A673 (cell line): Measurements from ENCODE around the gene NREP. TPM values are rescaled to one million over a fixed set of nuclear protein-coding genes. Genes with fewer than 3 reads are reported as not detected.

ENCODE experiments used
- BruUV-seq: library from RNA; stranded (reverse); fragments of 400-500 nt; replicated peaks from 2 replicates; lab custom pipeline; 2021; lab: Mats Ljungman, UMichigan
- CTCF ChIA-PET: fragments of 300-600 bp; sonication (Branson Sonifier 250); formaldehyde crosslinking; loops from one replicate; lab custom pipeline; 2022; ENCODE audit warnings: antibody characterized with exemption; lab: Charles Lee
- POLR2A ChIA-PET: fragments of 300-600 bp; sonication (Branson Sonifier 250); formaldehyde crosslinking; loops from one replicate; lab custom pipeline; 2022; ENCODE audit warnings: antibody characterized with exemption; ENCODE audit not compliant: low non-redundant PET; lab: Charles Lee
- DNase-seq: peaks from one replicate; pipeline ENCODE4 v3.0.0-alpha.2; 2015; ENCODE audit warnings: low spot score
- H3K27ac ChIP-seq: fragments of 200-600 bp; sonication (generic); 2 replicates; pipeline ENCODE4 v1.5.1; 2016; ENCODE audit warnings: mixed run types, low read depth, mild to moderate bottlenecking, mixed read lengths, antibody characterized with exemption, low read length; ENCODE audit not compliant: poor library complexity, severe bottlenecking
- H3K27me3 ChIP-seq: fragments of 200-600 bp; sonication (generic); replicated peaks from 2 replicates; pipeline ENCODE4 v1.6.1; 2017; ENCODE audit warnings: mixed run types, low read depth, mild to moderate bottlenecking, mixed read lengths, antibody characterized with exemption, low read length; ENCODE audit not compliant: insufficient read depth, poor library complexity
- H3K36me3 ChIP-seq: fragments of 200-600 bp; sonication (generic); 2 replicates; pipeline ENCODE4 v1.6.1; 2016; ENCODE audit warnings: mixed run types, mild to moderate bottlenecking, mixed read lengths, antibody characterized with exemption, low read length; ENCODE audit not compliant: insufficient read depth, poor library complexity, severe bottlenecking
- H3K4me1 ChIP-seq: fragments of 200-600 bp; sonication (generic); 2 replicates; pipeline ENCODE4 v1.6.1; 2017; ENCODE audit warnings: mixed run types, mild to moderate bottlenecking, mixed read lengths, antibody characterized with exemption, low read length; ENCODE audit not compliant: insufficient read depth, poor library complexity, severe bottlenecking
- H3K4me3 ChIP-seq: fragments of 200-600 bp; sonication (generic); 2 replicates; pipeline ENCODE4 v1.5.1; 2016; ENCODE audit warnings: low read depth, mixed run types, mild to moderate bottlenecking, mixed read lengths, low read length; ENCODE audit not compliant: poor library complexity, severe bottlenecking
- H3K9me3 ChIP-seq: fragments of 200-600 bp; sonication (generic); 2 replicates; pipeline ENCODE4 v1.6.1; 2016; ENCODE audit warnings: mixed run types, low read depth, mild to moderate bottlenecking, mixed read lengths, antibody characterized with exemption, low read length; ENCODE audit not compliant: poor library complexity, severe bottlenecking
- EZH2 ChIP-seq: fragments of 200-600 bp; sonication (generic); IDR thresholded peaks from 2 replicates; pipeline ENCODE4 v1.6.1; 2017; ENCODE audit warnings: borderline replicate concordance, low read depth, mild to moderate bottlenecking, mixed read lengths, antibody characterized with exemption, low read length; ENCODE audit not compliant: poor library complexity, severe bottlenecking
- intact Hi-C: fragments of 100-400 bp; cut with micrococcal nuclease; formaldehyde crosslinking; loops from one replicate; pipeline ENCODE4 v1.10.0; 2022; ENCODE audit not compliant: unreplicated experiment
- total RNA-seq: library from RNA; stranded (reverse); gene quantifications from 2 replicates; pipeline ENCODE4 v1.2.3, GENCODE V29; 2021
- TF ChIP-seq, protein P1 (sequence below): fragments of 300-800, 200-600 bp; sonication (generic); conservative IDR thresholded peaks from 2 replicates; pipeline ENCODE4 v1.5.1; 2017; ENCODE audit warnings: low read depth, mild to moderate bottlenecking, antibody characterized with exemption, low read length, moderate library complexity, mixed read lengths

The NREP gene
- total RNA-seq, 1 experiment from 2014 or later: 31.0 TPM

GRCh38 chr5:111805071-111805470 lies 48.1 kb upstream of the NREP start:
- Histone ChIP-seq H3K36me3 (no peaks in the 10 kb centered on the region), H3K4me1 (no peaks in the 10 kb centered on the region), H3K9me3 (no peaks in the 10 kb centered on the region), H3K4me3 (no peak overlapping the region), H3K27me3 (no peaks in the 10 kb centered on the region), H3K27ac (no peak overlapping the region)
- POLR2A ChIA-PET: no interaction called here
- no TSS peak for BruUV-seq
- no peak for TF ChIP-seq EZH2
- TF ChIP-seq, protein P1, sequence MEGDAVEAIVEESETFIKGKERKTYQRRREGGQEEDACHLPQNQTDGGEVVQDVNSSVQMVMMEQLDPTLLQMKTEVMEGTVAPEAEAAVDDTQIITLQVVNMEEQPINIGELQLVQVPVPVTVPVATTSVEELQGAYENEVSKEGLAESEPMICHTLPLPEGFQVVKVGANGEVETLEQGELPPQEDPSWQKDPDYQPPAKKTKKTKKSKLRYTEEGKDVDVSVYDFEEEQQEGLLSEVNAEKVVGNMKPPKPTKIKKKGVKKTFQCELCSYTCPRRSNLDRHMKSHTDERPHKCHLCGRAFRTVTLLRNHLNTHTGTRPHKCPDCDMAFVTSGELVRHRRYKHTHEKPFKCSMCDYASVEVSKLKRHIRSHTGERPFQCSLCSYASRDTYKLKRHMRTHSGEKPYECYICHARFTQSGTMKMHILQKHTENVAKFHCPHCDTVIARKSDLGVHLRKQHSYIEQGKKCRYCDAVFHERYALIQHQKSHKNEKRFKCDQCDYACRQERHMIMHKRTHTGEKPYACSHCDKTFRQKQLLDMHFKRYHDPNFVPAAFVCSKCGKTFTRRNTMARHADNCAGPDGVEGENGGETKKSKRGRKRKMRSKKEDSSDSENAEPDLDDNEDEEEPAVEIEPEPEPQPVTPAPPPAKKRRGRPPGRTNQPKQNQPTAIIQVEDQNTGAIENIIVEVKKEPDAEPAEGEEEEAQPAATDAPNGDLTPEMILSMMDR: no peak
- no peak for DNase-seq
- intact Hi-C loops: loop anchor here (10.0 kb wide), 1 partner anchor 1060 kb away; no protein-coding TSS in a partner anchor
- CTCF ChIA-PET: no interaction called here

GRCh38 chr5:111800351-111800750 lies 43.4 kb upstream of the NREP start:
- Histone ChIP-seq H3K27me3 (no peaks in the 10 kb centered on the region), H3K36me3 (no peaks in the 10 kb centered on the region), H3K9me3 (no peaks in the 10 kb centered on the region), H3K4me1 (no peaks in the 10 kb centered on the region), H3K27ac (no peak overlapping the region), H3K4me3 (no peak overlapping the region)
- ChIA-PET POLR2A (no interaction called here), CTCF (no interaction called here)
- no peak for TF ChIP-seq EZH2
- TF ChIP-seq, protein P1: no peak
- intact Hi-C loops: loop anchor here (10.0 kb wide), 1 partner anchor 1056 kb away; no protein-coding TSS in a partner anchor
- DNase-seq: no peak
- BruUV-seq: no TSS peak

DNA sequence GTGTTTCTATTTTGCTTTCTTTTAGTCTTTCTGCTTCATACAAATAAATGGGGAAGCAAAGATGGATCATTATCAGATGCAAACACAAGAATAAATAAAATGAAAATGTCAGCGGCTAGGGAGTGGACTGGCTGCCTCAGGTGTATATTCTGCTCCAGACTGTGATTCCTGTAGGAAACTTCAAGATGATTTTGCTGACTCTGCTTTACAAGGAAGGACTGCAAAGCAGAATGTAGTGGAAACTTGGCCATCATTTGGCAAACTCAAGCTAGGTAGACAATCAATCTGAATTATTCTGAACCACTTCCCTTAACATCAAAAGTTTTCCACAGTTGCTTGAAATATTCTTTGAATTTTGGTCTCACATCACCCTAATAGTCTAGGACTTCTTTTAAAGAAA lies 38.1 kb upstream of the NREP start:
- no peaks in the 10 kb centered on the region for H3K9me3 ChIP-seq
- no peak for TF ChIP-seq EZH2
- TF ChIP-seq, protein P1: no peak
- H3K27ac ChIP-seq: no peak overlapping the region
- intact Hi-C loops: no loop called here
- no TSS peak for BruUV-seq
- POLR2A ChIA-PET: no interaction called here
- no peaks in the 10 kb centered on the region for H3K27me3 ChIP-seq
- H3K4me1 ChIP-seq: no peaks in the 10 kb centered on the region
- CTCF ChIA-PET: no interaction called here
- H3K36me3 ChIP-seq: no peaks in the 10 kb centered on the region
- no peak for DNase-seq
- H3K4me3 ChIP-seq: no peak overlapping the region
